ENCODE results near the gene FAAP100.

GRCh38 chr17:81538651-81539570 lies 13.2 kb downstream of the FAAP100 start:
- TF ChIP-seq CTCF (IDR thresholded peaks at IDR 0.05) (no peak), USF1 (CRISPR knock-in tag; IDR thresholded peaks at IDR 0.05) (no peak), ARID4B (CRISPR knock-in tag; IDR thresholded peaks at IDR 0.05; ENCODE audit: borderline replicate concordance) (no peak), FOXJ3 (CRISPR knock-in tag; IDR thresholded peaks at IDR 0.05; ENCODE audit: borderline replicate concordance) (no peak), KAT7 (CRISPR knock-in tag; IDR thresholded peaks at IDR 0.05; ENCODE audit: borderline replicate concordance) (no peak), CREB1 (CRISPR knock-in tag; IDR thresholded peaks at IDR 0.05) (no peak), PRDM15 (CRISPR knock-in tag; IDR thresholded peaks at IDR 0.05) (no peak), JUN (CRISPR knock-in tag; IDR thresholded peaks at IDR 0.05) (no peak), E2F5 (CRISPR knock-in tag; IDR thresholded peaks at IDR 0.05) (no peak), MAX (CRISPR knock-in tag; IDR thresholded peaks at IDR 0.05) (no peak), ATF3 (CRISPR knock-in tag; conservative IDR thresholded peaks at IDR 0.05) (no peak), SP1 (CRISPR knock-in tag; conservative IDR thresholded peaks at IDR 0.05) (no peak), NFYB (CRISPR knock-in tag; conservative IDR thresholded peaks at IDR 0.05; ENCODE audit: low read depth) (no peak)
